ENCODE results near the gene OSTM1.

OSTM1 gene

GRCh38 chr6:108052706-108053105 is 21.8 kb downstream of the OSTM1 start:
- no peak for DNase-seq (ENCODE audit: low read depth)
- TF ChIP-seq, protein P1, sequence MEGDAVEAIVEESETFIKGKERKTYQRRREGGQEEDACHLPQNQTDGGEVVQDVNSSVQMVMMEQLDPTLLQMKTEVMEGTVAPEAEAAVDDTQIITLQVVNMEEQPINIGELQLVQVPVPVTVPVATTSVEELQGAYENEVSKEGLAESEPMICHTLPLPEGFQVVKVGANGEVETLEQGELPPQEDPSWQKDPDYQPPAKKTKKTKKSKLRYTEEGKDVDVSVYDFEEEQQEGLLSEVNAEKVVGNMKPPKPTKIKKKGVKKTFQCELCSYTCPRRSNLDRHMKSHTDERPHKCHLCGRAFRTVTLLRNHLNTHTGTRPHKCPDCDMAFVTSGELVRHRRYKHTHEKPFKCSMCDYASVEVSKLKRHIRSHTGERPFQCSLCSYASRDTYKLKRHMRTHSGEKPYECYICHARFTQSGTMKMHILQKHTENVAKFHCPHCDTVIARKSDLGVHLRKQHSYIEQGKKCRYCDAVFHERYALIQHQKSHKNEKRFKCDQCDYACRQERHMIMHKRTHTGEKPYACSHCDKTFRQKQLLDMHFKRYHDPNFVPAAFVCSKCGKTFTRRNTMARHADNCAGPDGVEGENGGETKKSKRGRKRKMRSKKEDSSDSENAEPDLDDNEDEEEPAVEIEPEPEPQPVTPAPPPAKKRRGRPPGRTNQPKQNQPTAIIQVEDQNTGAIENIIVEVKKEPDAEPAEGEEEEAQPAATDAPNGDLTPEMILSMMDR (IDR thresholded peaks at IDR 0.05; ENCODE audit: low read depth, low read length, missing control alignments): no peak
- H3K4me3 ChIP-seq (ENCODE audit: low read depth, low read length): no peak overlapping the region

DNA sequence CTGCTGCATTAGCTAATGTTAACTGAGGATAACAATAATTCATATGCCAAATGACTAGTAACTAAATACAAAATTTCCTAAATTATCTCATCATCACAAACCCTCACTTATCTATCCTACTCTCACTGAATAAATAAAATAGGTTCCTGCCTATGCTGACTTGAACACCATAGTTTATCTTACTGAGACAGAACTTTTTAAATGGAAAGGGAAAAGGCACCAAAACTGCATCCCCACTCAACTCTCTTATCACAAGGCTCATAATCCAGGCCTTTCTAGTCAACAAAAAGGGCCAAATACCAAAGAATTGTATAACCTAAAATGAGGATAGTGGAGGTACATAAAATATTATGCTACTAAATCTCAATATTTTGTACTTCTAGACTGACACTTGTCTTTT is 23.1 kb downstream of the OSTM1 start:
- no peak overlapping the region for H3K4me3 ChIP-seq (ENCODE audit: low read depth, low read length)
- DNase-seq (ENCODE audit: low read depth): no peak
- TF ChIP-seq, protein P1 (IDR thresholded peaks at IDR 0.05; ENCODE audit: low read depth, low read length, missing control alignments): no peak

DNA sequence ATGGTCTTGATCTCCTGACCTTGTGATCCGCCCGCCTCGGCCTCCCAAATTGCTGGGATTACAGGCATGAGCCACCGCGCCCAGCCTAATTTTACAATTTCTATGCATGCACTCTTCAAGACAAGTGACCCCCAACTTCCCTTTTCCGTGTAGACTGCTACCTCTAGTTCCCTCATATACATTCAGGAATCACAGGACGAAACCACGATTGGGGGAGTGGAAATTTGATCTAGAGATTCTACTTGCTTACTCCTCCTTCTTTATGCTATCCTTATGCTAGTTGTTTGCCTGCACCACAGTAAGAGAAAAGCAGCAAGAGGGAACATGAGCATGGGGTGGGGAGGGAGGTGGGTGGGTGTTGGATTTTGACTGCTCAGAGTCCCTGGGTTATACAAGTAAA is 34.9 kb downstream of the OSTM1 start:
- TF ChIP-seq, protein P1 (IDR thresholded peaks at IDR 0.05; ENCODE audit: low read depth, low read length, missing control alignments): no peak
- no peak overlapping the region for H3K4me3 ChIP-seq (ENCODE audit: low read depth, low read length)
- DNase-seq (ENCODE audit: low read depth): no peak

- no peak for DNase-seq (ENCODE audit: low read depth)
- TF ChIP-seq, protein P1 (IDR thresholded peaks at IDR 0.05; ENCODE audit: low read depth, low read length, missing control alignments): no peak
- no peak overlapping the region for H3K4me3 ChIP-seq (ENCODE audit: low read depth, low read length)
Observed at GRCh38 chr6:108036884-108037283, 37.7 kb downstream of the OSTM1 start.

- TF ChIP-seq, protein P1 (IDR thresholded peaks at IDR 0.05; ENCODE audit: low read depth, low read length, missing control alignments): no peak
- no peak for DNase-seq (ENCODE audit: low read depth)
- no peak overlapping the region for H3K4me3 ChIP-seq (ENCODE audit: low read depth, low read length)
Observed at GRCh38 chr6:108031968-108032367, 42.6 kb downstream of the OSTM1 start.

- no peak overlapping the region for H3K4me3 ChIP-seq (ENCODE audit: low read depth, low read length)
- DNase-seq (ENCODE audit: low read depth): no peak
- TF ChIP-seq, protein P1 (IDR thresholded peaks at IDR 0.05; ENCODE audit: low read depth, low read length, missing control alignments): no peak
Observed at GRCh38 chr6:108030211-108030610, 44.3 kb downstream of the OSTM1 start.

GRCh38 chr6:108029226-108029921 is 45.2 kb downstream of the OSTM1 start:
- TF ChIP-seq, protein P1 (IDR thresholded peaks at IDR 0.05; ENCODE audit: low read depth, low read length, missing control alignments): no peak
- DNase-seq (ENCODE audit: low read depth): no peak
- H3K4me3 ChIP-seq (ENCODE audit: low read depth, low read length): no peak overlapping the region
